Measurements from ENCODE around the gene SSH2. TPM values are rescaled to one million over a fixed set of nuclear protein-coding genes. Genes with fewer than 3 reads are reported as not detected.

SSH2 gene
- total and polyA plus RNA-seq, 2 of the 13 experiments (the other 11 are each of a cell fraction or from before 2014, with no cell fraction given) = 6.0 to 6.4 TPM

DNA sequence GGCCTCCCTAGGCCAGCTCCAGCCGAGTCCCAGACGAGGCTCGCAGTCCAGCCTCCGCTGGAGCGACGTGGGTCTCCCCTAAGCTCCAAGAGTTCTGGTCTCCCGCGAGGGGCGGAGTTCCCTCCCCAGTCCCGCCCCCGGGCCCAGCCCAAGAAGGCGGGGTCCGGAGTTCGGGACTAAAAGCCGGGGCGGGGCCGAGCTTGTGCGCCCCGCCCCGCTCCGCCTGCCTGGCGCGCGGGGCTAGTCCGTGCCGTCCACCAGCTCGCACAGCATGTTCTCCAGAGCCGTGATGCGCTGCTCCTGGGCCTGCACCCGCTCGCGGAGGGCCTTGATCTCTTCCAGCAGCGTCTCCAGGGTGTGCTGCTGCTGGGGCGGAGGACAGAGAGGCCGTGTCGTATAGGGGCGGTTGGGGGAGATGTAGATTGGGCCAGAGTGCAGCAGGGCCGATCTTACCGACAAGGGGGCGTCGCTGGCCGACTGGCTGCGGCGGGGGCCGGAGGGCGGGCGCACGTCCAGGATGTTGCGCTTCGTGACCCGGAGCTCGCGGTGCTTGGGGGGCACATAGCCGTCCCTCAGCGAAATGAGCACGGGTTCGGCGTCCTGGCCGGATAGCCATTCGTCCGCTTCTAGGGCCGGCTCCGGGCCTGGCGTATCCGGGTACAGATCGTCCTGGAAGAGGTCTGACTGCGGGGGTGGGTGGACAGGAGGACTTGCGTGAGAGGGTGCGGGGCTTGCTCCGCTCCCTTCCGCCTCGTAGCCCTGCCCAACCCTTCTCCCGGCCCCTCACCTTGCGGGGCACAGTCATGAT is 314.3 kb downstream of the SSH2 start (continued):
- TF ChIP-seq, protein P1, sequence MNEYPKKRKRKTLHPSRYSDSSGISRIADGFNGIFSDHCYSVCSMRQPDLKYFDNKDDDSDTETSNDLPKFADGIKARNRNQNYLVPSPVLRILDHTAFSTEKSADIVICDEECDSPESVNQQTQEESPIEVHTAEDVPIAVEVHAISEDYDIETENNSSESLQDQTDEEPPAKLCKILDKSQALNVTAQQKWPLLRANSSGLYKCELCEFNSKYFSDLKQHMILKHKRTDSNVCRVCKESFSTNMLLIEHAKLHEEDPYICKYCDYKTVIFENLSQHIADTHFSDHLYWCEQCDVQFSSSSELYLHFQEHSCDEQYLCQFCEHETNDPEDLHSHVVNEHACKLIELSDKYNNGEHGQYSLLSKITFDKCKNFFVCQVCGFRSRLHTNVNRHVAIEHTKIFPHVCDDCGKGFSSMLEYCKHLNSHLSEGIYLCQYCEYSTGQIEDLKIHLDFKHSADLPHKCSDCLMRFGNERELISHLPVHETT (CRISPR knock-in tag; conservative IDR thresholded peaks at IDR 0.05) = no peak
- TF ChIP-seq TAF15 (IDR thresholded peaks at IDR 0.05; ENCODE audit: low read depth, low read length, poor library complexity, severe bottlenecking) = no peak
- 0 out of 2 replicates have a peak, but pooled peaks have one; percentile 36 for TF ChIP-seq PHF8 (CRISPR knock-in tag; IDR thresholded peaks at IDR 0.05)
- no peak for TF ChIP-seq RFXAP (CRISPR knock-in tag; IDR thresholded peaks at IDR 0.05; ENCODE audit: borderline replicate concordance)
- TF ChIP-seq SOX6 (IDR thresholded peaks at IDR 0.05) = no peak
- TF ChIP-seq SOX6 (CRISPR knock-in tag; IDR thresholded peaks at IDR 0.05) = peak; percentile 56
- no peak for TF ChIP-seq MAZ (IDR thresholded peaks at IDR 0.05; ENCODE audit: borderline replicate concordance, low read depth, low read length)
- no peak for TF ChIP-seq MAZ (CRISPR knock-in tag; IDR thresholded peaks at IDR 0.05; ENCODE audit: low read depth)
- TF ChIP-seq IRX3 (CRISPR knock-in tag; IDR thresholded peaks at IDR 0.05; ENCODE audit: borderline replicate concordance, low read depth) = no peak
- TF ChIP-seq FOXC1 (CRISPR knock-in tag; IDR thresholded peaks at IDR 0.05; ENCODE audit: borderline replicate concordance) = peak; percentile 74; the same call in 1 of the 2 replicates
- TF ChIP-seq CHD4 (IDR thresholded peaks at IDR 0.05; ENCODE audit: borderline replicate concordance, low read length) = no peak
- TF ChIP-seq ZNF839 (CRISPR knock-in tag; IDR thresholded peaks at IDR 0.05; ENCODE audit: borderline replicate concordance) = no peak
- TF ChIP-seq, protein P2, sequence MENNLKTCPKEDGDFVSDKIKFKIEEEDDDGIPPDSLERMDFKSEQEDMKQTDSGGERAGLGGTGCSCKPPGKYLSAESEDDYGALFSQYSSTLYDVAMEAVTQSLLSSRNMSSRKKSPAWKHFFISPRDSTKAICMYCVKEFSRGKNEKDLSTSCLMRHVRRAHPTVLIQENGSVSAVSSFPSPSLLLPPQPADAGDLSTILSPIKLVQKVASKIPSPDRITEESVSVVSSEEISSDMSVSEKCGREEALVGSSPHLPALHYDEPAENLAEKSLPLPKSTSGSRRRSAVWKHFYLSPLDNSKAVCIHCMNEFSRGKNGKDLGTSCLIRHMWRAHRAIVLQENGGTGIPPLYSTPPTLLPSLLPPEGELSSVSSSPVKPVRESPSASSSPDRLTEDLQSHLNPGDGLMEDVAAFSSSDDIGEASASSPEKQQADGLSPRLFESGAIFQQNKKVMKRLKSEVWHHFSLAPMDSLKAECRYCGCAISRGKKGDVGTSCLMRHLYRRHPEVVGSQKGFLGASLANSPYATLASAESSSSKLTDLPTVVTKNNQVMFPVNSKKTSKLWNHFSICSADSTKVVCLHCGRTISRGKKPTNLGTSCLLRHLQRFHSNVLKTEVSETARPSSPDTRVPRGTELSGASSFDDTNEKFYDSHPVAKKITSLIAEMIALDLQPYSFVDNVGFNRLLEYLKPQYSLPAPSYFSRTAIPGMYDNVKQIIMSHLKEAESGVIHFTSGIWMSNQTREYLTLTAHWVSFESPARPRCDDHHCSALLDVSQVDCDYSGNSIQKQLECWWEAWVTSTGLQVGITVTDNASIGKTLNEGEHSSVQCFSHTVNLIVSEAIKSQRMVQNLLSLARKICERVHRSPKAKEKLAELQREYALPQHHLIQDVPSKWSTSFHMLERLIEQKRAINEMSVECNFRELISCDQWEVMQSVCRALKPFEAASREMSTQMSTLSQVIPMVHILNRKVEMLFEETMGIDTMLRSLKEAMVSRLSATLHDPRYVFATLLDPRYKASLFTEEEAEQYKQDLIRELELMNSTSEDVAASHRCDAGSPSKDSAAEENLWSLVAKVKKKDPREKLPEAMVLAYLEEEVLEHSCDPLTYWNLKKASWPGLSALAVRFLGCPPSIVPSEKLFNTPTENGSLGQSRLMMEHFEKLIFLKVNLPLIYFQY (CRISPR knock-in tag; IDR thresholded peaks at IDR 0.05; ENCODE audit: borderline replicate concordance) = 0 out of 2 replicates have a peak, but pooled peaks have one; percentile 19
- TF ChIP-seq ZNF232 (CRISPR knock-in tag; IDR thresholded peaks at IDR 0.05; ENCODE audit: borderline replicate concordance) = no peak
- no peak for TF ChIP-seq ZNF644 (CRISPR knock-in tag; IDR thresholded peaks at IDR 0.05; ENCODE audit: low read depth)
- TF ChIP-seq, protein P3, sequence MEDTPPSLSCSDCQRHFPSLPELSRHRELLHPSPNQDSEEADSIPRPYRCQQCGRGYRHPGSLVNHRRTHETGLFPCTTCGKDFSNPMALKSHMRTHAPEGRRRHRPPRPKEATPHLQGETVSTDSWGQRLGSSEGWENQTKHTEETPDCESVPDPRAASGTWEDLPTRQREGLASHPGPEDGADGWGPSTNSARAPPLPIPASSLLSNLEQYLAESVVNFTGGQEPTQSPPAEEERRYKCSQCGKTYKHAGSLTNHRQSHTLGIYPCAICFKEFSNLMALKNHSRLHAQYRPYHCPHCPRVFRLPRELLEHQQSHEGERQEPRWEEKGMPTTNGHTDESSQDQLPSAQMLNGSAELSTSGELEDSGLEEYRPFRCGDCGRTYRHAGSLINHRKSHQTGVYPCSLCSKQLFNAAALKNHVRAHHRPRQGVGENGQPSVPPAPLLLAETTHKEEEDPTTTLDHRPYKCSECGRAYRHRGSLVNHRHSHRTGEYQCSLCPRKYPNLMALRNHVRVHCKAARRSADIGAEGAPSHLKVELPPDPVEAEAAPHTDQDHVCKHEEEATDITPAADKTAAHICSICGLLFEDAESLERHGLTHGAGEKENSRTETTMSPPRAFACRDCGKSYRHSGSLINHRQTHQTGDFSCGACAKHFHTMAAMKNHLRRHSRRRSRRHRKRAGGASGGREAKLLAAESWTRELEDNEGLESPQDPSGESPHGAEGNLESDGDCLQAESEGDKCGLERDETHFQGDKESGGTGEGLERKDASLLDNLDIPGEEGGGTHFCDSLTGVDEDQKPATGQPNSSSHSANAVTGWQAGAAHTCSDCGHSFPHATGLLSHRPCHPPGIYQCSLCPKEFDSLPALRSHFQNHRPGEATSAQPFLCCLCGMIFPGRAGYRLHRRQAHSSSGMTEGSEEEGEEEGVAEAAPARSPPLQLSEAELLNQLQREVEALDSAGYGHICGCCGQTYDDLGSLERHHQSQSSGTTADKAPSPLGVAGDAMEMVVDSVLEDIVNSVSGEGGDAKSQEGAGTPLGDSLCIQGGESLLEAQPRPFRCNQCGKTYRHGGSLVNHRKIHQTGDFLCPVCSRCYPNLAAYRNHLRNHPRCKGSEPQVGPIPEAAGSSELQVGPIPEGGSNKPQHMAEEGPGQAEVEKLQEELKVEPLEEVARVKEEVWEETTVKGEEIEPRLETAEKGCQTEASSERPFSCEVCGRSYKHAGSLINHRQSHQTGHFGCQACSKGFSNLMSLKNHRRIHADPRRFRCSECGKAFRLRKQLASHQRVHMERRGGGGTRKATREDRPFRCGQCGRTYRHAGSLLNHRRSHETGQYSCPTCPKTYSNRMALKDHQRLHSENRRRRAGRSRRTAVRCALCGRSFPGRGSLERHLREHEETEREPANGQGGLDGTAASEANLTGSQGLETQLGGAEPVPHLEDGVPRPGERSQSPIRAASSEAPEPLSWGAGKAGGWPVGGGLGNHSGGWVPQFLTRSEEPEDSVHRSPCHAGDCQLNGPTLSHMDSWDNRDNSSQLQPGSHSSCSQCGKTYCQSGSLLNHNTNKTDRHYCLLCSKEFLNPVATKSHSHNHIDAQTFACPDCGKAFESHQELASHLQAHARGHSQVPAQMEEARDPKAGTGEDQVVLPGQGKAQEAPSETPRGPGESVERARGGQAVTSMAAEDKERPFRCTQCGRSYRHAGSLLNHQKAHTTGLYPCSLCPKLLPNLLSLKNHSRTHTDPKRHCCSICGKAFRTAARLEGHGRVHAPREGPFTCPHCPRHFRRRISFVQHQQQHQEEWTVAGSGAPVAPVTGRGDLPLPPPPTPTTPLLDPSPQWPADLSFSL (CRISPR knock-in tag; IDR thresholded peaks at IDR 0.05) = no peak
- TF ChIP-seq ZNF138 (CRISPR knock-in tag; IDR thresholded peaks at IDR 0.05; ENCODE audit: low read depth) = no peak

Measured in HepG2 (cell line).